ENCODE results near the gene DHDH. TPM values are rescaled to one million over a fixed set of nuclear protein-coding genes. Genes with fewer than 3 reads are reported as not detected.

DHDH gene
- polyA plus RNA-seq, 1 experiment = 0.48 TPM

DNA sequence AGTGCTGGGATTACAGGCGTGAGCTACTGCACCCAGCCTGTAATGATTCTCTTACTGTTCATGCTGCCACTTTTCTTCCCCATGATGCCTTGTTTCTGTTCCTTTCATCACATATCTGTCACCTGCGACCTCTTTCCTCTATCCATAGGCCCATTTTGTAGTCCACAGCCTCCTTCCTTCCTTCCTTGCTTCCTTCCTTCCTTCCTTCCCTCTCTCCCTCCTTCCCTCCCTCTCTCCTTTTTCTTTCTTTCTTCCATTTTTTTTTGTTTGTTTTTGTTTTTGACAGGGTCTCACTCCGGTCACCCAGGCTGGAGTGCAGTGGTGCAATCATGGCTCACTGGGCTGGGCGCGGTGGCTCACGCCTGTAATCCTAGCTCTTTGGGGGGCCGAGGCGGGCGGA, 55.4 kb downstream of the DHDH start:
- ChIA-PET CTCF (no interaction called here), POLR2A (interaction anchor here (0.6 kb wide), 1 partner anchor 206 kb away, joined by 7 read pairs; no protein-coding TSS in a partner anchor)
- no peaks in the 10 kb centered on the region for H3K9me3 ChIP-seq (ENCODE audit: control insufficient read depth, insufficient read depth, low read length)
- H3K27ac ChIP-seq (ENCODE audit: low read depth, low read length) = no peak overlapping the region
- DNase-seq (ENCODE audit: low read depth, low spot score) = no peak
- TF ChIP-seq, protein P1, sequence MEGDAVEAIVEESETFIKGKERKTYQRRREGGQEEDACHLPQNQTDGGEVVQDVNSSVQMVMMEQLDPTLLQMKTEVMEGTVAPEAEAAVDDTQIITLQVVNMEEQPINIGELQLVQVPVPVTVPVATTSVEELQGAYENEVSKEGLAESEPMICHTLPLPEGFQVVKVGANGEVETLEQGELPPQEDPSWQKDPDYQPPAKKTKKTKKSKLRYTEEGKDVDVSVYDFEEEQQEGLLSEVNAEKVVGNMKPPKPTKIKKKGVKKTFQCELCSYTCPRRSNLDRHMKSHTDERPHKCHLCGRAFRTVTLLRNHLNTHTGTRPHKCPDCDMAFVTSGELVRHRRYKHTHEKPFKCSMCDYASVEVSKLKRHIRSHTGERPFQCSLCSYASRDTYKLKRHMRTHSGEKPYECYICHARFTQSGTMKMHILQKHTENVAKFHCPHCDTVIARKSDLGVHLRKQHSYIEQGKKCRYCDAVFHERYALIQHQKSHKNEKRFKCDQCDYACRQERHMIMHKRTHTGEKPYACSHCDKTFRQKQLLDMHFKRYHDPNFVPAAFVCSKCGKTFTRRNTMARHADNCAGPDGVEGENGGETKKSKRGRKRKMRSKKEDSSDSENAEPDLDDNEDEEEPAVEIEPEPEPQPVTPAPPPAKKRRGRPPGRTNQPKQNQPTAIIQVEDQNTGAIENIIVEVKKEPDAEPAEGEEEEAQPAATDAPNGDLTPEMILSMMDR (IDR thresholded peaks at IDR 0.05; ENCODE audit: low read depth, low read length) = no peak
- H3K4me3 ChIP-seq (ENCODE audit: low read depth, low read length) = no peak overlapping the region
- no peaks in the 10 kb centered on the region for H3K27me3 ChIP-seq (ENCODE audit: control insufficient read depth, insufficient read depth, low read length)

DNA sequence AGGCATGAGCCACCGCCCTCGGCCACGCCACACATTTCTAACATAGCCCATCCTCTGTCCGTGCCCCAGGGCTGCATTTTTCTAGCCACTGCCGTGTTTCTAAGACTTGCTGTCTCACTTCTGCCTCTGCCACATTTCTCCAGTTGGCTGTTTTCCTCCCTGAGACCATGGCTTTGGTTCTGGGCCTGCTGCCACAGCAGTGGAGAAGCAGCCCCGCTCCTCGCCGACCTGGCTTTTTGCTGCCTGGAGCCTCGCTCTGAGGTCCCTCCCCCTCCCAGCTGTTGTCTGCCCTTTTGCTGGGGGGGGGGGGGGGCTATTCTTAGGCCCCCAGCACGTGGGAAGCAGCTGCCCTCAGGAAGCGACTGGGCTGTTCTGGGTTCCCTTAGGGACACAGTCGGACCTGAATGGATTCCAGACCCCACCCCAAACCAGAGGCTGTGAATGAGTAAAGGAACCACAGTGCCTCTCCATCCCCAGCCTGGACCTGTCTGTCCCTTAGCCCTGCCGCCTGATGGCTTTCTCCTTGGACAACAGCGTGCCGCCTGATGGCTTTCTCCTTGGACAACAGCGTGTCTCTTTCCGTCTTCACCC, 56.3 kb downstream of the DHDH start:
- TF ChIP-seq, protein P1 (IDR thresholded peaks at IDR 0.05; ENCODE audit: low read depth, low read length) = no peak
- Histone ChIP-seq H3K27ac (ENCODE audit: low read depth, low read length) (no peak overlapping the region), H3K4me3 (ENCODE audit: low read depth, low read length) (no peak overlapping the region), H3K27me3 (ENCODE audit: control insufficient read depth, insufficient read depth, low read length) (no peaks in the 10 kb centered on the region), H3K9me3 (ENCODE audit: control insufficient read depth, insufficient read depth, low read length) (no peaks in the 10 kb centered on the region)
- CTCF ChIA-PET = interaction anchor here (1.1 kb wide), 1 partner anchor 10 kb away, joined by 4 read pairs; no protein-coding TSS in a partner anchor
- no peak for DNase-seq (ENCODE audit: low read depth, low spot score)
- POLR2A ChIA-PET = no interaction called here

DNA sequence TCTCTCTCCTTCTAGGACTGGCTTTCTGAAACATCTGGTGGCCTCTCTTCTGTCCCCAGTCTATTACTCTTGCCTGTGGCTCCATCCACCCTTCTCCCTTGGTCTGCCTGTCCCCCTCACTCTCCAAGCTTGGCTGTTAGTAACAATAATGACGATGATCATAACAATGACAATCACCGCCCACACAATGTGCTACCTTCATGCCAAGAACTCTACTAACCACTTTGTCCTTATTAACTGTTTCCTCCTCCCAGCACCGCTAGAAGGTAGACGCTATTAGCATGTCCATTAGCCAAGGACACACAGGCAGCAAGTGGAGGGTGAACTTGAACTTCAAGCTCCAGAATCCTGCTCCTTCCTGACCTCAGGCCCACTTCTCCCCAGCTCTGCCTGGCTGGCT, 56.9 kb downstream of the DHDH start:
- CTCF ChIA-PET = interaction anchor here (1.1 kb wide), 1 partner anchor 9 kb away, joined by 4 read pairs; no protein-coding TSS in a partner anchor
- no peak overlapping the region for H3K4me3 ChIP-seq (ENCODE audit: low read depth, low read length)
- TF ChIP-seq, protein P1 (IDR thresholded peaks at IDR 0.05; ENCODE audit: low read depth, low read length) = no peak

DNA sequence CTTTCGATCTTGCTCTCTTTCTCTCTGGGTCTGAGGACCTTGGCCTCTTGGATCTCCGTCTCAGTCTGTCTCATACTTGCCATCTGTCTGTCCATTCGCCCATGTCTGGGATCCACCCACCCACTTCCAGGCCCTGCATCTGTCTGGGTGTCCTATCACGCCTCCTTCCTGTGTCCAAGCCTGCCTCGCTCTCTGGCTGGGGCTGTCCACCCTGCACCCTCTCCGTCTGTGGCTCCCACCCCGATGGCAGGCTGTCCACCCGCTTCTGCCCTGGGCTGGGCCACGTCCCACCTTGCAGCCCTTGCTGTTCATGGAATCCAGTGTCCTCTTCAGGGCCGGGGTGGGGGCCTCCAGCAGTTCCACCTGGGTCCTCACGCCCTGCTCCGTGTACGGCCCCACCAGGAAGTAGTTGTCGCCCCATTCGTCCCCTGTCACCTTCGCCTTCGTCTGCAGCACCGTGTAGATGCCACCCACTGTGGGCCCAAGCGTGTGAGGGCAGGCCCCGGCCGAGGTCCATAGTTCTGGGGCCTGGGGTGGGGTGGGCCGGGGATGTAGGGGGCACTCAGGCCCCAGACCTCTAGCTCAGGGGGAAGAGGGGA, 57.6 kb downstream of the DHDH start:
- Histone ChIP-seq H3K27ac (ENCODE audit: low read depth, low read length) (no peak overlapping the region), H3K27me3 (ENCODE audit: control insufficient read depth, insufficient read depth, low read length) (no peaks in the 10 kb centered on the region), H3K9me3 (ENCODE audit: control insufficient read depth, insufficient read depth, low read length) (no peaks in the 10 kb centered on the region), H3K4me3 (ENCODE audit: low read depth, low read length) (peak overlapping the region; percentile 96)
- CTCF ChIA-PET = interaction anchor here (1.0 to 3.0 kb wide), 5 partner anchors 9 to 203 kb away, joined by 3 to 61 read pairs (median 4); no protein-coding TSS in a partner anchor
- TF ChIP-seq, protein P1 (IDR thresholded peaks at IDR 0.05; ENCODE audit: low read depth, low read length) = no peak
- DNase-seq (ENCODE audit: low read depth, low spot score) = no peak
- POLR2A ChIA-PET = interaction anchor here (0.7 to 3.0 kb wide), 4 partner anchors 12 to 118 kb away, joined by 3 to 22 read pairs (median 6); partner anchors contain the start of genes FTL and PPP1R15A

More for the DNA sequence above, 56.9 kb downstream of the DHDH start:
- no peaks in the 10 kb centered on the region for H3K27me3 ChIP-seq (ENCODE audit: control insufficient read depth, insufficient read depth, low read length)
- POLR2A ChIA-PET = no interaction called here
- no peaks in the 10 kb centered on the region for H3K9me3 ChIP-seq (ENCODE audit: control insufficient read depth, insufficient read depth, low read length)
- no peak for DNase-seq (ENCODE audit: low read depth, low spot score)
- H3K27ac ChIP-seq (ENCODE audit: low read depth, low read length) = peak overlapping the region; percentile 0

Measured in AG04450 (cell line).